Amygdala (tissue), 56 donors: ENCODE results near the gene TTC23.
A peak's percentile ranks its signal among the peaks of the same experiment; 100 is the strongest.

Experiments used
- DNase-seq, 56 donors: peaks; one replicate each; lab custom pipeline; 2025; lab: John Stamatoyannopoulos, UW

TTC23 gene

GRCh38 chr15:99106417-99107220 lies 142.8 kb downstream of the TTC23 start:
- DNase-seq: no peak

- DNase-seq: peak in 34 of 56 donors; percentile 13 to 68 (median 40)
These were observed 143.7 kb downstream of the TTC23 start for GRCh38 chr15:99105514-99106341.

DNA sequence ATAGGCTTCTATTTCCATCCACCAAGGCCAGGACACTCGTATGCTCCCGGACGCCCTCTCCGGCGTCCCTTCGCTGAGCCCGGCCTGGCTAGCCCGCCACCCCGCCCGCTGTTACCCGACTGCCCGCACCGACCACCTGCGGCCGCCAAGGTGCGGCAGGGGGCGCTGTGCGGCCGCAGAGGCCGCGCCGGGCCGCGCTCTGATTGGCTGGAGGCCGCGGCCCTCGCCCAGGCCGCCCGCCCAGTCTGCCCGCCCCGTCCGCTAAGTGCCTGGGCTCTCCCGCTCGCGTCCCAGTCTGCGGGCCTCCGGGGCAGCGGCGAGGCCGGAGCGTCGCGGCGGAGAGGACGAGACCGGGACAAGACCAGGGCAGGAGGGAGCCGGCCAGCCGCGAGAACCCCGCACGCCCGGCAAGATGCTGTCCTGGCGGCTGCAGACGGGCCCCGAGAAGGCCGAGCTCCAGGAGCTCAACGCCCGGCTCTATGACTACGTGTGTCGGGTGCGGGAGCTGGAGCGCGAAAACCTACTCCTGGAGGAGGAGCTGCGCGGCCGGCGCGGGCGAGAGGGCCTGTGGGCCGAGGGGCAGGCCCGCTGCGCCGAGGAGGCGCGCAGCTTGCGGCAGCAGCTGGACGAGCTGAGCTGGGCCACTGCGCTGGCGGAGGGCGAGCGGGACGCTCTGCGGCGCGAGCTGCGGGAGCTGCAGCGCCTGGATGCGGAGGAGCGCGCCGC lies 144.4 kb downstream of the TTC23 start, which contains the start of gene SYNM:
SYNM (plus strand) TSS at position 293 of the 726 bp plus-strand sequence; CDS start at position 413, 120 bp downstream.
- DNase-seq: peak in 51 of 56 donors; percentile 19 to 83 (median 64)

DNA sequence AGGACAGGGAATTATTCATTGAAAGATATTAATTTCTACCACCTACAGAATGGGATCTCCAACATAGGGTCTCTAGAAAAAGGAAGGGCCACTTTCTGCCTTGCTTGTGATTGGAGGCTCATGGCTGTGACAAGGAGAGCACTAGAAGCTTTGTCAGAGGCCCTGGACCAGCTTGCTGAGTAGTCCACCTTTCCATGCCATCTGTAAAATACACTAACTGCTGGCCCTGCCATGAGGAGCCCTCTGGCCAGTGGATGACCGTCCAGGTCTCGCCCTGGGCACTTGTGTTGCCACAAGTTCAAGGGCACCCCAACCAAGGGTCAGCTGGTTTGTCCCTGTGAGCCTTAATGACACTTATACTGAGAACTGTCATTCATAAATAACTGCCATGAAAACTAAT lies 146.1 kb downstream of the TTC23 start:
- no peak for DNase-seq

- no peak for DNase-seq
These were observed 146.8 kb downstream of the TTC23 start for GRCh38 chr15:99102332-99103235.

DNA sequence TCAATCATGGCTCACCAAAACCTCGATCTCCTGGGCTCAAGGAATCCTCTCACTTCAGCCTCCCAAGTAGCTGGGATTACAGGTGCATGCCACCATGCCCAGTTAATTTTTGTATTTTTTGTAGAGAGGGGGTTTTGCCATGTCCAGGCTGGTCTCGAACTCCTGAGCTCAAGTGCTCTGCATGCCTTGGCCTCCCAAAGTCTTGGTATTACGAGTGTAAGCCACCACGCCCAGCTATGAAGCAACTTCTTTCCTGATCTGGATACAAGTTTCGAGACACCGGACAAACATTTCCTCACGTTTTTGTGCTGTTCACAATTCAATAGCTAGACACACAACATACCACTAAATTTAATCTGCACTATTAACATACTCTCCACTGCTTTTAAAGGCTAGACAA lies 147.9 kb downstream of the TTC23 start:
- no peak for DNase-seq

GRCh38 chr15:99100245-99101173 lies 148.9 kb downstream of the TTC23 start:
- DNase-seq: peak in 51 of 56 donors; percentile 18 to 87 (median 60)

- DNase-seq: no peak
These were observed 149.7 kb downstream of the TTC23 start for GRCh38 chr15:99099661-99100060.

DNA sequence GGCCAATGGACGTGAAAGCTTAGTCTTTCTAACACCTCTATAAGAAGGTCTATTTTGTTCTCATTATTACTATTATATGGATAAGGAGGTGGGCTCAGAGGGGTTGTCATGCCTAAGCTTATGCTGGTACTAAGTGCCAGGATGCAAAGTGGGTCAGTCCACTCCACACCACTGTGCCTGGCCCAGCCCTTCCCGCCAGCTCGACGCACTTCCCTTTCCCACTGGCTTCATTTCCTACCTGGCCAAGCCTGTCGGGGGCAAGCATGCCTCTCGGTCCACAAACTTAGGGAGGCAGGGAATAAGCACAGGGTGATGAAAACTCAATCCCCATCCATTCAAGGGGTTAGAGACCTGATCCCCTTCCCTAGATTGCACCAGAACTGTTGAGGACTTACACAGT lies 150.4 kb downstream of the TTC23 start:
- DNase-seq: no peak

- no peak for DNase-seq
These were observed 151.0 kb downstream of the TTC23 start for GRCh38 chr15:99098426-99098825.

DNA sequence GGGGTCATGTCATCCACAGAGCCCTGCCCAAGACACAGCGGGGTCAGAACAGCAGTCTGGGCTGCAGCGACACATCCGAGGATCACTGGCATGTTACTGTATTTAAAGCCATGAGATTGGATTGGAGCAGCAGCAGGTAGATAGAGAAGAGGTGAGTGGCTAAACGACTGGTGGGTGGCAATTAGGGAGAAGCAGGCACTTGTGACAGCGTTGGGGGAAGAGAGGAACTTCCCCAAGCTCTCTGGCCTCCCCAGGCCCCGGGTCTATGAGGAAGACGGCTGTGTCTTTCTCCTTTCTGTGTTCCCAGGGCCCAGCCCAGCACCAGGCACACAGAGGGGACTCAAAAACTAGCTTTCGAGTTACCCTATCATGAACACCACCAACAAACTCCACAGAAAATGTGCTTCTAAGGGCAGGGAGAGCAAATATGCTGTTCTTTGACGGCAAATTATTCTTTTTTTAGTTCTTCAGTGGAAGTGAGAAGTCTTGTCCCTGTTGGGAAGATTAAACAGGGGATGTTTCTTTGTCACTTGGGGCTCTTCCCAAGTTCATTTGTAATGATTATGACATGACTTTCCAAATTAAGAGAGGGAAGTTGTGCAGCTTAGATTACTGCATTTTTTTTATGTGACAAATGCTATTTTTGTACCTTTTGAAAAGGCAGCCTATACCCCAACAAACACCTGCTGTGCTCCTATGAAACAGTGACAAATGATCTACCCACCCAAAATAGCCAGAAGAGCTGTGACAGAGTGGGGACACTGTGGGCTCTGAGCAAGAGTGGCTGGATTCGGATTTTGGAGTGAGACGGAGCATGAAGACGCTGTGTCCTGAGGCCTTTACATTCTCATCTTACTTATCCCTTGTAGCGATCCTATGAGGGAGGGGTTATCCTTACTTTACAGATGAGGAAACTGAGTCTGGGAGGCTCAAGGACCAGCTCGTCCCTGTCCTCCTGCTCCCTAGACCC lies 151.7 kb downstream of the TTC23 start:
- no peak for DNase-seq

DNA sequence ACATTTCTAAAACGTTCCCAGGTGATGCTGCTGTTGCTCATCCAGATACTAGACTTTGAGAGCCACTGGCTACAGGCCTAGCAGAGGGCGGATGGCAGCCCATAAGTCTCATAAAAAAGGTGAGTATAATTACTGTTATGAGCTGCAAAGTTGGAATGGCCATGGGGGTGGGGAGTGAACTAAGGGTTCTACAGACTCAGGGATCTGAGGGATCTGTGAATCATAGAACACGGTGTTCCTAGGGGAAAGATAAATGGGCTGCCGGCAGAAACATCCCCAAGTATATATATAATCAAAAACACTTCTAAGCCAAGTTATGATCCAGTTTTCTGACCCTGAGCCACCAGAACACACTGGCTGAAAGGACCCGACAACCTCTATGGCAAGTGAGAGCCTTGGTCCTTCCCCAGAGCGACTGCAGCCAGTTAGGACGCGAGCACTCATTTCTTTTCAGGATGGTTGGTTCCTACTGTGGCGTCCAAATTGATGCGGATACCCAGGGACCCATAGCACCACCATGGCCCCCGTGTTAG lies 152.4 kb downstream of the TTC23 start:
- no peak for DNase-seq

DNA sequence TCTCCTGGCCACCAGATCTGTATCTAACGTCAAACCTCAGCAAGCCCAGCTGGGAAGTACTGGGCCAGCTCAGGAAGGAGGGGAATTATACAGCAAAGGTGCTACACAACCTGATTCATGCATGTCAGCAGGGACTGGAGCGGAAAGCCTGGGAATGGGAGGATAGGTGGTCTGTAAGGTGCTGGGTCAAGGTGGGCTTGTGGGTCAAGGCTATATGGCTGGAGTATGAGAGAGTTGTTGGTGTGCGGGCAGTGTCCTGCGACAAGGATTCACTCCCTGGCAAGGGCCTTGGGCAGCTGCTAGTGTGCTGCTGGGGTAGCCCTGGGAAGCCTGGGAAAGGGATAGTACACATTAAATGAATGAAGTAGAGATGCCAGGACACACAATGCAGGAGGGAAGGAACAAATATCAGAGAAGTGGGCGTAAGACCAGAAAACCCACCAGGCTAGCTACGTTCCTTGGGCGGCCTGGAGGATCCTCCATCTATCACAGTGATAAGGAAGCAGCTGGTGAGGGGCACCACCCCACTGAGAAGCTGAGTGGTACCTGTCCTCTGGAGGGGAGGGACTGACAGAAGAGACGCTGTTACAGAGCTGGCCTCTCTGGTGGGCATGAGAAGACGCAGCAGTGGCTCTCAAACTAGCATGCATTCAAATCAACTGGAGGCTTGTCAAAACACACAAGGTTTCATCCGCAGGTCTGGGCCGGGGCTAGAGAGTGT lies 153.0 kb downstream of the TTC23 start:
- no peak for DNase-seq

DNA sequence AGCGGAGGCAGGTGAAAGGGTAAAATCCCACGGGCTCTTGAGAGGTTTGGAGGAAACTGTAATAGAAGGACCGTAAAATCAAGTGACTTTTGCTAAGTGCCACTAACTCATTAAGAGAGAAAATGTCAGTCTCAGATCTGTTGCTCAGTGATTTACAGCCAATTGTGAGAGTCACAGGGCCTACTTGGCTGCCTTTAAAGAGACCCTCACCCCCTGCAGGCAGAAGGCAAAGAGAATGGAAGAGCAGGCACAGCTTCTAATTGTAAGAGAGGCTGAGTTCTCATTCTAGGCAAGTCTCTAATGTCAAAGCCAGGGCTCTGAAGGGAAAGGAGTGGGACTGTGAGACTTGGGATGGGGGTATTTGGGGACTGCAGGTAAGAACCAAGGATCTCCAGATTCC lies 153.8 kb downstream of the TTC23 start:
- no peak for DNase-seq

GRCh38 chr15:99092554-99093172 lies 156.7 kb downstream of the TTC23 start:
- DNase-seq: no peak

GRCh38 chr15:99090938-99091337 lies 158.4 kb downstream of the TTC23 start:
- DNase-seq: no peak
